Posterior vena cava (tissue), 2 donors: ENCODE data around the gene TMEM187. TPM values are rescaled to one million over a fixed set of nuclear protein-coding genes. Genes with fewer than 3 reads are reported as not detected.
A peak's percentile ranks its signal among the peaks of the same experiment; 100 is the strongest.

Source experiments
- DNase-seq: peaks from one replicate; pipeline ENCODE4 v3.0.0-alpha.2; 2020; ENCODE audit warnings: low spot score
- intact Hi-C, 2 donors: fragments of 100-400 bp; cut with DNase I; formaldehyde crosslinking; loops; one replicate each; pipeline versions ENCODE4 v1.14.1 to v1.14.2; 2022 to 2023
- long read RNA-seq, 2 donors: library from polyadenylated mRNA; unstranded; transcript quantifications; one replicate each; pipeline ENCODE4 v2.0.0, GENCODE V29; 2020 to 2021
- total RNA-seq, 2 donors: library from RNA; stranded (reverse); fragmentation: NEBNext Ultra II Directional; extraction: Animal tissue kit (Norgen Biotek cat#: 25700); gene quantifications; one replicate each; pipeline ENCODE4 v1.2.1, GENCODE V29; 2021
- donor health status: DM: yes; HTN: yes; CAD: no.
- donor health status: DM: yes; HTN: yes; CAD: no.

The TMEM187 gene
- 1 to 10 TPM; 6.9 to 9.3 TPM for total RNA-seq
- long read RNA-seq, donor 1, partial matches to known transcripts, result 0 of 2 reads
- long read RNA-seq, donor 1, other reads (novel, unspliced or antisense), result 0 of 2 reads
- long read RNA-seq, donor 2, transcript TMEM187-201 (2 exons, 1,880 nt), result major isoform, 44 of 47 reads
- long read RNA-seq, donor 2, partial matches to known transcripts, result 0 of 47 reads
- long read RNA-seq, donor 2, other reads (novel, unspliced or antisense), result 3 of 47 reads

GRCh38 chrX:153972368-153973126 is at the start of gene TMEM187:
TSS of gene TMEM187 (plus strand) at chrX:153972754. CDS start at chrX:153982063, 9,309 bp downstream.
- intact Hi-C loops, result no loop called here
- DNase-seq, result peak; percentile 97

GRCh38 chrX:153922932-153923857 is 49.4 kb upstream of the TMEM187 start:
- DNase-seq, result no peak
- intact Hi-C loops, result loop anchor here in 1 of 2 donors (10.0 kb wide), 1 partner anchor 128 kb away; the partner anchor contains the start of genes IDH3G and SSR4

GRCh38 chrX:153924149-153924861 is 48.2 kb upstream of the TMEM187 start:
- intact Hi-C loops, result loop anchor here in 1 of 2 donors (10.0 kb wide), 1 partner anchor 130 kb away; the partner anchor contains the start of genes IDH3G and SSR4
- no peak for DNase-seq

GRCh38 chrX:153925387-153925738 is 47.2 kb upstream of the TMEM187 start:
- intact Hi-C loops, result loop anchor here in 1 of 2 donors (10.0 kb wide), 1 partner anchor 131 kb away; the partner anchor contains the start of genes IDH3G and SSR4
- DNase-seq, result no peak

- DNase-seq, result no peak
- intact Hi-C loops, result loop anchor here in 1 of 2 donors (10.0 kb wide), 1 partner anchor 131 kb away; the partner anchor contains the start of genes IDH3G and SSR4
These were observed 46.6 kb upstream of the TMEM187 start, which contains the start of gene ARHGAP4 for GRCh38 chrX:153925739-153926551. TSS of gene ARHGAP4 (minus strand) at chrX:153926264. CDS start at chrX:153926202, 62 bp downstream.

GRCh38 chrX:153926552-153926857 is 46.0 kb upstream of the TMEM187 start:
- intact Hi-C loops, result loop anchor here in 1 of 2 donors (10.0 kb wide), 1 partner anchor 132 kb away; the partner anchor contains the start of genes IDH3G and SSR4

GRCh38 chrX:153926858-153927671 is 45.5 kb upstream of the TMEM187 start:
- no peak for DNase-seq
- intact Hi-C loops, result loop anchor here in 1 of 2 donors (10.0 kb wide), 1 partner anchor 132 kb away; the partner anchor contains the start of genes IDH3G and SSR4

More at GRCh38 chrX:153926552-153926857, 46.0 kb upstream of the TMEM187 start:
- no peak for DNase-seq

- DNase-seq, result no peak
- intact Hi-C loops, result loop anchor here in 1 of 2 donors (10.0 kb wide), 1 partner anchor 133 kb away; the partner anchor contains the start of genes IDH3G and SSR4
These were observed 45.0 kb upstream of the TMEM187 start for GRCh38 chrX:153927672-153927921.

GRCh38 chrX:153927922-153928760 is 44.4 kb upstream of the TMEM187 start:
- peak; percentile 99 for DNase-seq
- intact Hi-C loops, result loop anchor here in 1 of 2 donors (10.0 kb wide), 1 partner anchor 133 kb away; the partner anchor contains the start of genes IDH3G and SSR4

GRCh38 chrX:153928846-153929245 is 43.7 kb upstream of the TMEM187 start:
- intact Hi-C loops, result loop anchor here in 1 of 2 donors (10.0 kb wide), 1 partner anchor 134 kb away; the partner anchor contains the start of genes IDH3G and SSR4

GRCh38 chrX:153929576-153929975 is 43.0 kb upstream of the TMEM187 start:
- no peak for DNase-seq
- intact Hi-C loops, result loop anchor here in 1 of 2 donors (10.0 kb wide), 1 partner anchor 135 kb away; the partner anchor contains the start of genes IDH3G and SSR4

More at GRCh38 chrX:153928846-153929245, 43.7 kb upstream of the TMEM187 start:
- no peak for DNase-seq

GRCh38 chrX:153930011-153930910 is 42.3 kb upstream of the TMEM187 start:
- DNase-seq, result no peak
- intact Hi-C loops, result no loop called here

- intact Hi-C loops, result no loop called here
- DNase-seq, result no peak
These were observed 41.4 kb upstream of the TMEM187 start for GRCh38 chrX:153931151-153931550.

- intact Hi-C loops, result no loop called here
- DNase-seq, result no peak
These were observed 40.8 kb upstream of the TMEM187 start for GRCh38 chrX:153931748-153932147.
